GM13977 (cell line): ENCODE data around the gene ROBO1.

Experiments used
- DNase-seq: peaks from one replicate; pipeline ENCODE4 v3.0.0; 2012; ENCODE audit warnings: low spot score
- in situ Hi-C: fragments of 300-500 bp; cut with MboI; formaldehyde crosslinking; loops from one replicate; pipeline ENCODE4 v1.12.0; 2022; ENCODE audit warnings: low sequenced_read_pairs, low pct_unique_long_range_greater_than_20kb, mixed read lengths, inconsistent platforms; ENCODE audit not compliant: unreplicated experiment
- TF ChIP-seq, protein P1 (sequence below): IDR thresholded peaks from 2 replicates; pipeline ENCODE4 v1.5.1; 2012; ENCODE audit warnings: mild to moderate bottlenecking, control low read depth; ENCODE audit not compliant: insufficient read depth; ENCODE audit errors: extremely low read depth, missing control alignments

Gene ROBO1

DNA sequence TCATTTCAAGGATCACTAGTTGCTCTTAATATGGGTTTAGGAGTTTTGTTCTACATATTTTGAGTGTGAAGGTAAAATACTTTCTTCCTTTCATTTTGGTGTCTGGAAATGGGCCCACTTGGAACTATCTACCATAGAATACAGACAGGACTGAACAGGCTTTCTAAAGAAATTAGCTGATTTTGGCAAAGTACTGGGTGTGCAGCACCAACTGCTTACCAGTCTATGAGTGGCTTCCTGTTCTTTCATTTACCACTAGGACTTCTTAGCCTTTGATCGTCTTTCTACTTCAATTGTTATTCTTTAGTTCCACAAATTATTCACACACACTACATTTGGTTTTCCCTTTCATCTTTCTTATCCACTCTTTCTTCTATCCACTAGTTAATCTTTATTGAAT is 1196.3 kb downstream of the ROBO1 start:
- in situ Hi-C loops, result no loop called here
- no peak for DNase-seq
- TF ChIP-seq, protein P1, sequence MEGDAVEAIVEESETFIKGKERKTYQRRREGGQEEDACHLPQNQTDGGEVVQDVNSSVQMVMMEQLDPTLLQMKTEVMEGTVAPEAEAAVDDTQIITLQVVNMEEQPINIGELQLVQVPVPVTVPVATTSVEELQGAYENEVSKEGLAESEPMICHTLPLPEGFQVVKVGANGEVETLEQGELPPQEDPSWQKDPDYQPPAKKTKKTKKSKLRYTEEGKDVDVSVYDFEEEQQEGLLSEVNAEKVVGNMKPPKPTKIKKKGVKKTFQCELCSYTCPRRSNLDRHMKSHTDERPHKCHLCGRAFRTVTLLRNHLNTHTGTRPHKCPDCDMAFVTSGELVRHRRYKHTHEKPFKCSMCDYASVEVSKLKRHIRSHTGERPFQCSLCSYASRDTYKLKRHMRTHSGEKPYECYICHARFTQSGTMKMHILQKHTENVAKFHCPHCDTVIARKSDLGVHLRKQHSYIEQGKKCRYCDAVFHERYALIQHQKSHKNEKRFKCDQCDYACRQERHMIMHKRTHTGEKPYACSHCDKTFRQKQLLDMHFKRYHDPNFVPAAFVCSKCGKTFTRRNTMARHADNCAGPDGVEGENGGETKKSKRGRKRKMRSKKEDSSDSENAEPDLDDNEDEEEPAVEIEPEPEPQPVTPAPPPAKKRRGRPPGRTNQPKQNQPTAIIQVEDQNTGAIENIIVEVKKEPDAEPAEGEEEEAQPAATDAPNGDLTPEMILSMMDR, result no peak

DNA sequence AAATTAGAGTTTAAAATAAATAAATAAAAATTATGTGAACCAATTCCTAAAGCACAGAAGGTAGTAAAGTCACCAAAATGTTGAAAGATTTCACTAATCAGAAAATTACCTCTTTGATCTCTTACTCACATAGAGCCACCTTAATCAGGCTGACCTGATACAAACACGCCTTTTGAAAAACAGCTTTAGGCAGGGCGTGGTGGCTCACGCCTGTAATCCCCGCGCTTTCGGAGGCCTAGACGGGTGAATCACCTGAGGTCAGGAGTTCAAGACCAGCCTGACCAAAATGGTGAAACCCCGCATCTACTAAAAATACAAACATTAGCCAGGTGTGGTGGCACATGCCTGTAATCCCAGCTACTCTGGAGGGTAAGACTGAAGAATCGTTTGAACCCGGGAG is 1197.3 kb downstream of the ROBO1 start:
- TF ChIP-seq, protein P1, result no peak
- in situ Hi-C loops, result no loop called here
- DNase-seq, result no peak

DNA sequence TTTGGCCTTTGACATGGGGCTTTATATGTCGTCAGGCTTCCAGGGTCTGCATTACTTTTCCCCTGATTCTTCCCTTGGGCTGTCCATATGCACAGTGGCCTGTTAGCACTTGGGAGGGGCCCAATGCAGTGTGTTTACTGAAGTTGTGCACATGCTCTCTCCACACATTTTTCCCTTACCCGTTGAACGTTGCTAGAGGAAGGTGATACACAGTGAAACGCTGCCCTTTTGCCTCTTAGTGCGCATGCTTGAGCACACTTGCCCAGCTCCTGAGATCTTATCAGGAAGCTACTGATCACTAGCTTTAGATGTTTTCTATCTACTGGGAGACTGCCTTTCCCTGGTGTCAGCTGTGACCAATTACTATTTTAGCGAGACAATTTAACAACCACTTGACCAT is 1198.0 kb downstream of the ROBO1 start:
- TF ChIP-seq, protein P1, result no peak
- DNase-seq, result no peak
- in situ Hi-C loops, result no loop called here

DNA sequence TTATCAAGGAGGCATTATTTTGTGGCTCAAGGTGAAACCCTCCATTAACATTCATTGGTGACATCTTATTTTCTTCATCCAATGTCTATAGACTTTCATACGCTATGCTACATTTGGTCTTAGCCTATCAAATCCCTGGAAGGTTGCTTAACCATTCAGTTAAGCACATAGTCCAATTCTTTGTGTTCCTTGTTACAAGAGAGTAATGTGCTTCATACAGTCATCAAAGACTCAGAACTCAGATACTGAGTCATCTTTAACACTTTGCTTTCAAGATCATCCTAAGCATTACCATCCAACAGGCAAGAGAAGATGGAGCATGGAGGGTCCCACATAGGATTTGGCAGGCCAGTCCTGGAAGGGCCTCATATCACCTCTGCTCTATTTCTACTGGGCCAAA is 1202.1 kb downstream of the ROBO1 start:
- in situ Hi-C loops, result no loop called here
- DNase-seq, result no peak
- TF ChIP-seq, protein P1, result no peak

DNA sequence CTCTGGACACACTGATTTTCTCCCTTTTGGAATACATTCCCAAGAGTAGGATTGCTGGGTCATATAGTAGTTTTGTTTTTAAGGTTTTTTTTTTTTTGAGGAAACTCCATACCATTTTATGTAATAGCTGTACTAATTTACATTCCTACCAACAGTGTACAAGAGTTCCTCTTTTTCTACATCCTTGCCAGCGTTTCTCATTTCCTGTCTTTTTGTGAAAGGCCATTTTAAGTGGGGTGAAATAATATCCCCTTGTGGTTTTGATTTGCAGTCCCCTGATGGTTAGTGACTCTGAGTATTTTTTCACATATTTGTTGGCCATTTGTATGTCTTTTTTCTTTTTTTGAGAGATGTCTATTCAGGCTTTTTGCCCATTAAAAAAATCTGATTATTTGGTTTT is 1205.5 kb downstream of the ROBO1 start:
- no peak for DNase-seq
- TF ChIP-seq, protein P1, result no peak
- in situ Hi-C loops, result no loop called here
